ENCODE data around the gene EXOSC6.
"Not testable (repeated sequence)": the region's sequence is repeated elsewhere in the genome, so short reads cannot be mapped to it uniquely, and the experiment has no call there.

The EXOSC6 gene

GRCh38 chr16:70254180-70254964 is 2.6 kb upstream of the EXOSC6 start:
- DNase-seq (ENCODE audit: low spot score), result no peak

GRCh38 chr16:70253291-70254106 is 1.8 kb upstream of the EXOSC6 start:
- DNase-seq (ENCODE audit: low spot score), result peak; percentile 63

GRCh38 chr16:70252355-70252988 is 732 bp upstream of the EXOSC6 start:
- DNase-seq (ENCODE audit: low spot score), result peak; percentile 35

GRCh38 chr16:70250748-70251628 is 752 bp downstream of the EXOSC6 start:
- DNase-seq (ENCODE audit: low spot score), result peak; percentile 57

- DNase-seq (ENCODE audit: low spot score), result not testable (repeated sequence)
Observed at GRCh38 chr16:70249697-70250096, 2.0 kb downstream of the EXOSC6 start.

- DNase-seq (ENCODE audit: low spot score), result peak; percentile 34
Observed at GRCh38 chr16:70238773-70239172, 13.0 kb downstream of the EXOSC6 start.

- DNase-seq (ENCODE audit: low spot score), result not testable (repeated sequence)
Observed at GRCh38 chr16:70231831-70232230, 19.9 kb downstream of the EXOSC6 start.

GRCh38 chr16:70226024-70226423 is 25.7 kb downstream of the EXOSC6 start:
- not testable (repeated sequence) for DNase-seq (ENCODE audit: low spot score)

- DNase-seq (ENCODE audit: low spot score), result not testable (repeated sequence)
Observed at GRCh38 chr16:70225430-70225829, 26.3 kb downstream of the EXOSC6 start.

GRCh38 chr16:70224645-70225044 is 27.1 kb downstream of the EXOSC6 start:
- not testable (repeated sequence) for DNase-seq (ENCODE audit: low spot score)

- not testable (repeated sequence) for DNase-seq (ENCODE audit: low spot score)
Observed at GRCh38 chr16:70223971-70224513, 27.7 kb downstream of the EXOSC6 start.

GRCh38 chr16:70223216-70223615 is 28.5 kb downstream of the EXOSC6 start:
- not testable (repeated sequence) for DNase-seq (ENCODE audit: low spot score)

- DNase-seq (ENCODE audit: low spot score), result not testable (repeated sequence)
Observed at GRCh38 chr16:70222574-70222973, 29.2 kb downstream of the EXOSC6 start.

GRCh38 chr16:70218586-70218985 is 33.2 kb downstream of the EXOSC6 start:
- DNase-seq (ENCODE audit: low spot score), result not testable (repeated sequence)

- DNase-seq (ENCODE audit: low spot score), result not testable (repeated sequence)
Observed at GRCh38 chr16:70206382-70206781, 45.4 kb downstream of the EXOSC6 start.

GRCh38 chr16:70204668-70205405 is 46.9 kb downstream of the EXOSC6 start:
- not testable (repeated sequence) for DNase-seq (ENCODE audit: low spot score)

- not testable (repeated sequence) for DNase-seq (ENCODE audit: low spot score)
Observed at GRCh38 chr16:70204010-70204409, 47.7 kb downstream of the EXOSC6 start.

GRCh38 chr16:70203508-70203907 is 48.2 kb downstream of the EXOSC6 start:
- not testable (repeated sequence) for DNase-seq (ENCODE audit: low spot score)

GRCh38 chr16:70200063-70200462 is 51.7 kb downstream of the EXOSC6 start:
- not testable (repeated sequence) for DNase-seq (ENCODE audit: low spot score)

- DNase-seq (ENCODE audit: low spot score), result not testable (repeated sequence)
Observed at GRCh38 chr16:70199170-70199569, 52.6 kb downstream of the EXOSC6 start.

All from NAMALWA (cell line).